H1 (cell line): ENCODE measurements around the gene ZBTB34. TPM values are rescaled to one million over a fixed set of nuclear protein-coding genes. Genes with fewer than 3 reads are reported as not detected.

Experiments used
- MAFK ChIP-seq: IDR thresholded peaks from 2 replicates; pipeline ENCODE4 v1.6.1; 2012; ENCODE audit warnings: low read depth, mild to moderate bottlenecking, improper control_type of control experiment, low read length
- TAF1 ChIP-seq: IDR thresholded peaks from 2 replicates; pipeline ENCODE4 v1.6.1; 2011; ENCODE audit warnings: mild to moderate bottlenecking, low read depth, low read length
- polyA plus RNA-seq, 7 experiments: library from polyadenylated mRNA; depleted of rRNA in 3 of 7; stranded (reverse) in 5 of 7; unstranded in 2 of 7; fragments of >200 nt in 5 of 7; fragments of 200-250 nt in 2 of 7; gene quantifications; 1 replicate in 5 of 7; 2 replicates in 1 of 7; 4 replicates in 1 of 7; pipeline versions ENCODE4 v1.2.1 to v1.2.3, GENCODE V29; 2011 to 2013; ENCODE audit warnings: missing spikeins in 2 of 7, mixed read lengths in 2 of 7
- total RNA-seq: library from RNA; stranded (reverse); fragmentation: NEBNext Ultra II Directional; extraction: Animal tissue kit (Norgen Biotek cat#: 25700); gene quantifications from 2 replicates; pipeline ENCODE4 v1.2.1, GENCODE V29; 2021

Gene ZBTB34
- total and polyA plus RNA-seq, 2 of the 8 experiments (the other 6 are each of a cell fraction or from before 2014, with no cell fraction given): 8.2 to 15.9 TPM

GRCh38 chr9:126904586-126904985 lies 44.1 kb downstream of the ZBTB34 start (continued):
- TF ChIP-seq TAF1 (no peak), MAFK (no peak)
